Stimulated activated effector memory CD8-positive, alpha-beta T cell treated with anti-CD3 and anti-CD28 coated beads, Interleukin-12 subunit alpha, Interleukin-12 subunit beta, amount 100 ng/mL, for 72 hours (primary cell): ENCODE results near the gene LRP6.

Source experiments
- ATAC-seq: fragments of 150-1000 bp; cut with Tn5 transposase; 2 replicates; pipeline ENCODE4 v1.10.0; 2021
- DNase-seq, 2 donors: peaks; one replicate each; pipeline ENCODE4 v3.0.0; 2021 to 2022; ENCODE audit warnings: low spot score in 2 of 2
- H3K27ac Mint-ChIP-seq: one replicate; pipeline ENCODE4 v1.8.0; 2022; ENCODE audit warnings: mild to moderate bottlenecking, mixed read lengths
- H3K36me3 Mint-ChIP-seq: one replicate; pipeline ENCODE4 v1.8.0; 2022; ENCODE audit warnings: mild to moderate bottlenecking, mixed read lengths
- H3K4me1 Mint-ChIP-seq: one replicate; pipeline ENCODE4 v1.8.0; 2022; ENCODE audit warnings: mixed read lengths
- H3K4me3 Mint-ChIP-seq: one replicate; pipeline ENCODE4 v1.8.0; 2022; ENCODE audit warnings: mild to moderate bottlenecking, mixed read lengths
- H3K9me3 Mint-ChIP-seq: one replicate; pipeline ENCODE4 v1.8.0; 2022; ENCODE audit warnings: mixed read lengths

LRP6 gene

GRCh38 chr12:12190087-12190809 lies 76.6 kb downstream of the LRP6 start:
- Mint-ChIP-seq H3K36me3 (no peaks in the 10 kb centered on the region), H3K9me3 (no peaks in the 10 kb centered on the region), H3K4me1 (no peaks in the 10 kb centered on the region), H3K4me3 (no peak overlapping the region), H3K27ac (no peak overlapping the region)
- ATAC-seq (peak; percentile 57), DNase-seq (no peak)

GRCh38 chr12:12185414-12185813 lies 81.4 kb downstream of the LRP6 start:
- H3K4me3 Mint-ChIP-seq, result no peak overlapping the region
- ATAC-seq (no peak), DNase-seq (no peak)
- no peaks in the 10 kb centered on the region for H3K4me1 Mint-ChIP-seq
- no peaks in the 10 kb centered on the region for H3K9me3 Mint-ChIP-seq
- H3K36me3 Mint-ChIP-seq, result no peaks in the 10 kb centered on the region
- H3K27ac Mint-ChIP-seq, result no peak overlapping the region

DNA sequence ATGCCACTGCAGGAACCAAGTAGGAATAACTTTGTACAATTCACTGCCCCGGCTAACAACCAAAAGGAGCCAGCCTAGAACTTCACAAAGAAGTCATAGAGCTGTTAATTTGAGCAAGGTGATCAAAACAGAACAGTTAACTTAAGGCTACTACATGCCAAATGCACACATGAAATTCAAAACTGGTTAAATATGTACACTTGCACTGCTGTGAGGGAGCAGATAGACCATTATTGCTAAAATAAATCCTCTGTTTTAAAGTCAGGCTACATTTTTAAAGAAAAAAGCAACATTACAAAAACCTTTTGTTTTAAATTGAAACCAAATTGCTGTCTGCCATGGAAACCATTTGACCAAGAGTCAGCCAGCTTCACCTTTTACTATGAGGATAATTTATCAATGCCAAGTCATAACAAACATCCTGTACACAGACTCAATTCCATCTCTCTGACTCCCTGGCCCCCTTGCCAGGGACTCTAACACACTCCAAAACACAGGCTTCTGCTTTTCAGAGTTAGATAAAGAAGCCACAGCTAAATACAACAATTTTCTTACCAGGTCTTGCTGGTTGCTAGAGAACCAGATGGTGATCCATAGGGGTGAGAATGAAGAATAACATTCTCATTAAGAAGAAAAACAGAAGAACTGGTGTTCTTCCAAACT lies 84.0 kb downstream of the LRP6 start:
- DNase-seq, result no peak
- no peaks in the 10 kb centered on the region for H3K9me3 Mint-ChIP-seq

GRCh38 chr12:12181511-12181910 lies 85.3 kb downstream of the LRP6 start:
- no peaks in the 10 kb centered on the region for H3K9me3 Mint-ChIP-seq
- no peak for ATAC-seq
- no peak for DNase-seq
- no peak overlapping the region for H3K27ac Mint-ChIP-seq
- H3K36me3 Mint-ChIP-seq, result no peaks in the 10 kb centered on the region
- no peak overlapping the region for H3K4me3 Mint-ChIP-seq
- H3K4me1 Mint-ChIP-seq, result no peaks in the 10 kb centered on the region

More for the DNA sequence above, 84.0 kb downstream of the LRP6 start:
- H3K27ac Mint-ChIP-seq, result no peak overlapping the region
- no peak for ATAC-seq
- H3K4me3 Mint-ChIP-seq, result no peak overlapping the region
- no peaks in the 10 kb centered on the region for H3K4me1 Mint-ChIP-seq
- H3K36me3 Mint-ChIP-seq, result no peaks in the 10 kb centered on the region

GRCh38 chr12:12180575-12180974 lies 86.3 kb downstream of the LRP6 start:
- no peaks in the 10 kb centered on the region for H3K36me3 Mint-ChIP-seq
- no peak overlapping the region for H3K27ac Mint-ChIP-seq
- ATAC-seq, result no peak
- H3K4me3 Mint-ChIP-seq, result no peak overlapping the region
- no peaks in the 10 kb centered on the region for H3K9me3 Mint-ChIP-seq
- no peak for DNase-seq
- H3K4me1 Mint-ChIP-seq, result no peaks in the 10 kb centered on the region

DNA sequence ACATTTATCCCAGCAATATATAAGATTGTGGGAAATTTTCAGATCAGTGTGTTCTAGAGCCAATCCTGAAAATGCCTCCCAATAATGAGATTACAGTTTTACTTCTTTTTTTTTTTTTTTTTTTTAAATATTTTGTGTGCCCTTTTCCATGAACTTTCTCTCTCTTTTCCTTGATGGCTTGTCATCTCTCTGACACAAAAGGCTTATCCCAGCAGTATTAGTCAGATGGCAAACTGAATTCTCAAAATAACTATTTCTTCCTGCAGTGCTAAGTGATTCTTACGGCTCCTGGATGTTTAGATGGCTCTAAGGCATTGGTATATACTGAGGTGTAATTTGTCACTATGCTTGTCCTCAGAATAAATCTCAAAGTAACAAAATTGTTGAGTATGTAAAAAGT lies 86.7 kb downstream of the LRP6 start:
- Mint-ChIP-seq H3K4me3 (no peak overlapping the region), H3K9me3 (no peaks in the 10 kb centered on the region), H3K36me3 (no peaks in the 10 kb centered on the region), H3K4me1 (no peaks in the 10 kb centered on the region), H3K27ac (no peak overlapping the region)
- DNase-seq, result no peak
- no peak for ATAC-seq

DNA sequence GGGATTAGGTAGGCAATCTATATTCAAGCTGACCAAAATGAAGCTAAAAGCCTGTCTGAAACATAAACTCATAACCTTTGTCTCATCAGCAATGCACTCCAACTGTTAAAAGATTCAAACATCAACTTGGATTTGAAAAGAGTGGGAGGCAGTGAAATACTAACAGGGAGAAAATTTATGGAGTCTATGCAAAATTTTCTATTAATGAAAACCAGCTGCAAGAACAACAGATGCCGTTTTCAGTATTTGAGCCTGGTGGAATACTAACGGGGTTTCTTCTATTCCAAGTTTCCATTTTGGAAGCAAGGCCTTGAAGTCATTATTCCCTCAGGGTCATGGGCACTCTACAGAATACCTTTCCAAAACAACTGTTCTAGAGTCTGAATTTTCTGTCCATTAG lies 88.3 kb downstream of the LRP6 start:
- H3K4me1 Mint-ChIP-seq, result no peaks in the 10 kb centered on the region
- no peak for DNase-seq
- no peak overlapping the region for H3K4me3 Mint-ChIP-seq

GRCh38 chr12:12176402-12176801 lies 90.4 kb downstream of the LRP6 start:
- Mint-ChIP-seq H3K27ac (no peak overlapping the region), H3K9me3 (no peaks in the 10 kb centered on the region), H3K36me3 (peaks cover 6% of the 10 kb centered on the region), H3K4me3 (no peak overlapping the region), H3K4me1 (peaks cover 13% of the 10 kb centered on the region)
- no peak for ATAC-seq
- no peak for DNase-seq

More for the DNA sequence above, 88.3 kb downstream of the LRP6 start:
- Mint-ChIP-seq H3K9me3 (no peaks in the 10 kb centered on the region), H3K27ac (no peak overlapping the region), H3K36me3 (no peaks in the 10 kb centered on the region)
- no peak for ATAC-seq

GRCh38 chr12:12171991-12172511 lies 94.8 kb downstream of the LRP6 start:
- DNase-seq (peak; percentile 9 to 68), ATAC-seq (peak; percentile 99)
- no peaks in the 10 kb centered on the region for H3K9me3 Mint-ChIP-seq
- peak overlapping the region; percentile 76 for H3K27ac Mint-ChIP-seq
- peaks cover 13% of the 10 kb centered on the region for H3K4me1 Mint-ChIP-seq
- H3K4me3 Mint-ChIP-seq, result no peak overlapping the region
- H3K36me3 Mint-ChIP-seq, result peaks cover 6% of the 10 kb centered on the region

DNA sequence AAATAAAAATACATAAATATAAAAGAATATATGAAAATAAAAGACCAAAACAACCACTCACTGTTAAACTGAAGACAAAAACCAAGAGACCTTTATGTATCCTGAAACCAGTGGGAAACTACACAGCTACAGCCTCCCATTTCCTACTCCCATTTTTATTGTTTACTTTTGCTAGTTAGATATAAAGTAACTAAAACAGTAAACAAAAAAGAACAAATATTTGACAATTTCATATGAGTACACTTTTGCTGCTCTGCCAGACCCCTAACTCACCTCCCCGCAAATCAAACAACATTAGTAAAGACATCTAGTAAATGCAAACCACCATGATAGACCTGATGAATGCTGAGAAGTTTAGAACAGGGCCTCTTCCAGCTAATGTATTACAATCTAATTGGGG lies 99.0 kb downstream of the LRP6 start:
- ATAC-seq (no peak), DNase-seq (no peak)
- Mint-ChIP-seq H3K36me3 (peaks cover 6% of the 10 kb centered on the region), H3K9me3 (no peaks in the 10 kb centered on the region), H3K4me1 (peaks cover 13% of the 10 kb centered on the region), H3K4me3 (no peak overlapping the region), H3K27ac (no peak overlapping the region)

DNA sequence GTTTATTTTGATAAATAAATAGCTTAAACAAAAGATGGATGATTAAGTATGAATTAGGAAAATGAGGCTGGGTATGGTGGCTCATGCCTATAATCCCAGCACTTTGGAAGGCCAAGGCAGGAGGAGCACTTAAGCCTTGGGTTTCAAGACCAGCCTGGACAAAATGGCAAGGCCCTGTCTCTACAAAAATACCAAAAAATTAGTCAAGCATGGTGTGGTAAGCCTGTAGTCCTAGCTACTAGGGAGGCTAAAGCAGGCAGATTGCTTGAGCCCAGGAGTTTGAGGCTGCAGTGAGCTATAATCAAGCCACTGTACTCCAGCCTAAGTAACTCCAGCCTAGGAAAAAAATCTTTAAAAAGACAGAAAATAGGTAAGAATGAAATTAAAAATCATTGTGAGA lies 100.1 kb downstream of the LRP6 start:
- peaks cover 4% of the 10 kb centered on the region for H3K4me1 Mint-ChIP-seq
- no peak overlapping the region for H3K27ac Mint-ChIP-seq
- H3K4me3 Mint-ChIP-seq, result no peak overlapping the region
- DNase-seq, result no peak
- H3K36me3 Mint-ChIP-seq, result peaks cover under 1% of the 10 kb centered on the region
- no peak for ATAC-seq
- H3K9me3 Mint-ChIP-seq, result no peaks in the 10 kb centered on the region

DNA sequence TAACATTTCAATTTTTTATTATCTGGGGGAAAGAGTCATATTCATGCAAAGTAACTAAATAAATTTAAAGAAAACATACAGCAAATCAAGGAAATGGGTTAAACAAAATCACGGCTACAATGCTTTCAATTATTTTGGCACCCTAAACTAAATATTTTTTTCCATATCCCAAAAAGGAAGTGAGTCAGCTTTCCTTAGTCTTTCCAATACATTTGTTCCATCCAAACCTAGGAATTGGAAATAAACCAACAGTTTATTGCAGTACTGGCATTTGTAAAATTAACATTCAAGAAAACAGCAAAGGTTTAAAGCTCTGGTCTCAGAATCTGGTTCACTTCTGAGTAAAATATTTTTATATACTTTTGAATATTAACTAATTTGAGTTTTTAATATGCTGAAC lies 106.9 kb downstream of the LRP6 start:
- Mint-ChIP-seq H3K36me3 (no peaks in the 10 kb centered on the region), H3K9me3 (no peaks in the 10 kb centered on the region), H3K4me1 (no peaks in the 10 kb centered on the region), H3K27ac (no peak overlapping the region), H3K4me3 (no peak overlapping the region)
- DNase-seq (no peak), ATAC-seq (no peak)

DNA sequence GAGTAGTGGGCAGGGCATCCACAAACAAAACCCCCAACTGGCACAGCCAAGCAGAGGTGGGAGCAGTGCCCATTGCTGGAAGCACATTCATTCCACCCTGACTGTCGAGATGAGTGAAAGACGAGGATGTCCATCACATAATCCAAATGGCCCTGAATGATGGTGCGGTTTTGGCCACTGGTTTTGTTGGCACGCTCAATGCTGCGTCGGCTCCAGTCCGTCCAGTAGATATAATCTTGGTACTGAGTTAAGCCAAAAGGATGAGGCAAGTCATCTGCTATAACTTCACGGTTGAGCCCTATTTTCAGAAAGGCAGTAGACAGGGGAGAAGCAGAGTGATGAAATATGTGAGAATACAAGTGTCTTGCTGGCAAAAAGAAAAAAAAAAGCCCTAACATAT lies 108.0 kb downstream of the LRP6 start:
- Mint-ChIP-seq H3K9me3 (no peaks in the 10 kb centered on the region), H3K36me3 (no peaks in the 10 kb centered on the region), H3K27ac (no peak overlapping the region), H3K4me3 (no peak overlapping the region), H3K4me1 (no peaks in the 10 kb centered on the region)
- DNase-seq (no peak), ATAC-seq (no peak)

DNA sequence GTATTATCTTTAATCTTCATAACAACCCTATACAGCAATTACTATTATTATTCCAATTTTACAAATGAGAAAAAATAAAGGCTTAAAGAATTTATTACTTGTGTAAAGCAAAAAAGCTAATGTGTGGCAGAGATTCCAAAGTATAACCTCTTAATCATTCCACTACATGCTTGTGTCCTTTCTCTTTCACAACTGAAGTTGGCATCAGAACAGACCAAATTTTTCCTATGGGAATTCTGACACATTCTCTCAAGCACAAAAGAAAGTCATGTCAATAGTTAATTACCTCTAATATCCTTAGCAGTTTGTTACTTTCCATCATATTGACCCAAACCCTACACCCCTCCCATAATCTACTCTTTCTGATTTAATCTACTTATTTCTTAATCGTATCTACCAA lies 109.4 kb downstream of the LRP6 start:
- ATAC-seq, result no peak
- Mint-ChIP-seq H3K36me3 (no peaks in the 10 kb centered on the region), H3K4me3 (no peak overlapping the region), H3K4me1 (no peaks in the 10 kb centered on the region), H3K9me3 (no peaks in the 10 kb centered on the region), H3K27ac (no peak overlapping the region)
- no peak for DNase-seq

DNA sequence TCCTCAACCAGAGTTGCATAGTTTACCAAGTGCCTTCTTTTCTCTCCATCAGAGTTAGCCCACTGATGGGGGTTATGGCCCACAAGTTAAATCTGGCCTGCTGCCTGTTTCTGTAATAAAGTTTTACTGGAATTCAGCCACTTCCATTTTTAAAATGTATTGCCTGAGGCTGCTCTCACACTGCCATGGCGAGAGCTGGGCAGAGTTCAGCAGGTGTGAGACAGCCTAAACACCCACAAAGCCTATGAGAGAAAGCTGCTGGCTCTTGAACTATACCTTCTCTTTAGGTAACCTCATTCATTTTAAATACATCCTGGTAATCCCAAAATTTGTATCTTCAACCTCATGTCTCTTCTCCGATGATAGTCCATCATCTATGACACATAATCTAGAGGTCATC lies 110.0 kb downstream of the LRP6 start:
- no peaks in the 10 kb centered on the region for H3K4me1 Mint-ChIP-seq
- no peaks in the 10 kb centered on the region for H3K9me3 Mint-ChIP-seq
- no peak for DNase-seq
- ATAC-seq, result no peak
- H3K36me3 Mint-ChIP-seq, result no peaks in the 10 kb centered on the region
- H3K27ac Mint-ChIP-seq, result no peak overlapping the region
- no peak overlapping the region for H3K4me3 Mint-ChIP-seq

- Mint-ChIP-seq H3K36me3 (no peaks in the 10 kb centered on the region), H3K4me3 (no peak overlapping the region), H3K27ac (no peak overlapping the region), H3K4me1 (no peaks in the 10 kb centered on the region), H3K9me3 (no peaks in the 10 kb centered on the region)
- DNase-seq, result no peak
- no peak for ATAC-seq
Observed at GRCh38 chr12:12156116-12156515, 110.7 kb downstream of the LRP6 start.
